NCI-H526 treated with DMSO at 0.1 percent for 48 hours (cell line): ENCODE results near the gene TPRN.

Experiments used
- DNase-seq: peaks from one replicate; lab custom pipeline; 2025; lab: John Stamatoyannopoulos, UW

TPRN gene

DNA sequence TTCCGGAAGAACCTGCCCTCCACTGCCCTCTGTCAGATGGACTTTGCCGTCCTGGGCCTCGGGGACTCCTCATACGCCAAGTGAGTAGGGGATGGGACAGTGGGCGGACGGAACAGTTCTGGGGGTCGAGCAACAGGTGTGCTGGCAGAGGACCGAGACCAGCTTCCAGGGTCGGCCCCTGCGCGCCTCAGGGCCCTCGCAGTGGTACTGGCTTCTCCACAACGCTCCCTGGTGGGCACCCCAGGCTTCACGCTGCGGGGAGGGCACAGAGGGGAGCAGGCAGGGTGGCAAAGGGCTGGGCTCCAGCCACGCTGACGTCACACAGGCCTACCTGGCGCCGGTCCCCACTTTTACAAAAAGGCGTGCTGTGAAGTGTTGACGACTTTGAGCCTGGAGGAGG, 12.0 kb upstream of the TPRN start:
- DNase-seq: no peak

DNA sequence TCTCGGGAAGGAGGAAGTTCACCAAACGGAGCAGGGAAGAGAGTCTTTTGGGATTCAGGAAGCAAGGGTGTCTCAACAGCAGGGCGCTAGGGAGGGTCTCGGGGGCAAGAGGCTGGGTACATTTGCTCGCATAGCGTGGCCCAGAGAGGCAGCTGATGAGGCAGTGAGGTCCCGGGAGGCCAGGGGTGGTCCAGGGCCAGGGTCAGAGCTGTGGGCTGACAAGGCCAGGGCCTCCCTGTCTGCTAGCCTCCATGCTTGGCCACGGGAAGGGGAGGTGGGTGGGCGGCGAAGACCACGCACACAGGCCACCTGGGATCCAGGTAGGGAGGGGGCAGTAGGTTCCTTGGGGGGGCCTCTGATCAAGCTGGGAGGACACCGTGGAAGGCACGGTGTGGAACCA, 11.0 kb upstream of the TPRN start:
- no peak for DNase-seq

DNA sequence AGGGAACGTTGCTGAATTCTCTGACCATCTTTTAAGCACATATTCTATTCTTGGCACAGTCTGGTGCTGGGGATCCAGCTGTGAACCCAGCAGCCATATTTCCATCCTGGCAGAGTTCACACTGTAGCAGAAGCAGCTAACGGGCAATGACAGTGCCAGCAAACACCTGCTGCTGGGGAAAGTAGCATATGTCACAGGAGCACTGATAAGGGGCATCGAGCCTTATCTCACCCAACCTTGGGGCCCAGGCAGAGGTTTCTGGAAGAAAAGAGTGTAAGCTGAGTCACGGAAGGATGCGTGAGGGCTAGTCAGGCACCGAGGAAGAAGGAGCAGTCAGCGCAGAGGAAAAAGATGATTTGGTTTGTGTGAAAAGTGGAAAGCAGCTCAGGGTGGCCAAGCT, 6.1 kb upstream of the TPRN start:
- DNase-seq: no peak

DNA sequence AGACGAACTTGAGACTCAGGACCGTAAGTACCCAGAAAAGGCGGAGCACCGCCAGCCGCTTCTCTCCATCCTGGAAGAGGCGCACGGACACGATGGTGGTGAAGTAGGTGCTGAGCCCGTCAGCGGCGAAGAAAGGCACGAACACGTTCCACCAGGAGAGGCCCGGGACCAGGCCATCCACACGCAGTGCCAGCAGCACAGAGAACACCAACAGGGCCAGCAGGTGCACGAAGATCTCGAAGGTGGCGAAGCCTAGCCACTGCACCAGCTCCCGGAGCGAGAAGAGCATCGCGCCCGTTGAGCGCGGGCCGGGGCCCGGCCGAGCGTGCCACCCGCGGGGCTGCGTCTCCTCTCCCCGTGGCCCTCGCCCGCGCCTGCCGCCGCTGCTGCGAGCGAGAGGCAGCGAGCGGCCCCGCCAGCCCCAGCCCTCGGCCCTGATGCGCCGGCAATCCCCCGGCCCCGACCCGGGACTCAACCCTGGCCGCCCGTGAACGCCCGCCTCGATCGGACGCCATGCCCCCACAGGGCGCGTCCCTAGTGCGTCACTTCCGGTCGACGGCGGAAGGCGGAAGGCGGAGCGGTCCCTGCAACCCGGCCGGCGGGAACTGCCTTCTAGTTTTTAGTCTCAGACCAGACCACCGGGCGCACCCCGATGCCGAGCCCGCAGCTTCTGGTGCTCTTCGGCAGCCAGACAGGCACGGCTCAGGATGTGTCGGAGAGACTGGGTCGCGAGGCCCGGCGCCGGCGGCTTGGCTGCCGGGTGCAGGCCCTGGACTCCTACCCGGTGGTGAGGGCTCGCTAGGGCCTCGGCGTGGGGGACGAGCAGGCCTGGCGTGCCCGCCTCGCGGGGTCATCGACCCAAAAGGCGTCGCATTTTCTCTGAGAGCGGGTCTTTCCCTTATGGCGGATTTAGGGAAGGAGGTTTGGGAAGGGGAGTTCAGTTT, 4.9 kb upstream of the TPRN start, which contains the start of the genes NDOR1 and TMEM203:
NDOR1 (plus strand) TSS at position 575 of the 944 bp plus-strand sequence; CDS start at position 653, 78 bp downstream.
TMEM203 (minus strand) TSS at position 523 of the 944 bp plus-strand sequence; CDS start at position 289, 234 bp downstream.
- DNase-seq: peak; percentile 13

DNA sequence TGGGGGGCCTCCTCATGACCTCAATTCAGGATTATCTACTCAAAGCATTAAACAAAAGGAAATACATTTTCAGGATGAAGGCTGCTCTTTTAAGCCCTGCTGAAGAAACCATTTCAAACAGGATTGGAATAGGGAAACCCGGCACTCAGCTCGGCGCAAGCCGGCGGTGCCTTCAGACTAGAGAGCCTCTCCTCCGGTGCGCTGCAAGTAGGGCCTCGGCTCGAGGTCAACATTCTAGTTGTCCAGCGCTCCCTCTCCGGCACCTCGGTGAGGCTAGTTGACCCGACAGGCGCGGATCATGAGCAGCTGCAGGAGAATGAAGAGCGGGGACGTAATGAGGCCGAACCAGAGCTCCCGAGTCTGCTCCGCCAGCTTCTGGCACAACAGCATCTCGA, 4.2 kb upstream of the TPRN start:
- no peak for DNase-seq

DNA sequence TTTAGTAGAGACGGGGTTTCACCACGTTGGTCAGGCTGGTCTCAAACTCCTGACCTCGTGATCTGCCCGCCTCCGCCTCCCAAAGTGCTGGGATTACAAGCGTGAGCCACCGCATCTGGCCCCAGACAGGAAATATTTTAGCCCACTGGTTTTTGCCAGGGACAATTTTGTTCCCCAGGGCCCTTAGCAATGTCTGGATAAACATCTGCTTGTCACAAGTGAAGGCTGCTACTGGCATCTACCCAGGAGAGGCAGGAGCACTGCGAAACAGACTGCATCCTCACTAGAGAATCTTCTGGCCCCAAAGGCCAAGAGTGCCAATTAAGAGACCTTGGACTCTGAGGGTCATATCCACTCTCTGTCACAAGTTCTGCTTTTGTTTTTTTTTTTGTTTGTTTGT, 2.4 kb upstream of the TPRN start:
- DNase-seq: no peak

DNA sequence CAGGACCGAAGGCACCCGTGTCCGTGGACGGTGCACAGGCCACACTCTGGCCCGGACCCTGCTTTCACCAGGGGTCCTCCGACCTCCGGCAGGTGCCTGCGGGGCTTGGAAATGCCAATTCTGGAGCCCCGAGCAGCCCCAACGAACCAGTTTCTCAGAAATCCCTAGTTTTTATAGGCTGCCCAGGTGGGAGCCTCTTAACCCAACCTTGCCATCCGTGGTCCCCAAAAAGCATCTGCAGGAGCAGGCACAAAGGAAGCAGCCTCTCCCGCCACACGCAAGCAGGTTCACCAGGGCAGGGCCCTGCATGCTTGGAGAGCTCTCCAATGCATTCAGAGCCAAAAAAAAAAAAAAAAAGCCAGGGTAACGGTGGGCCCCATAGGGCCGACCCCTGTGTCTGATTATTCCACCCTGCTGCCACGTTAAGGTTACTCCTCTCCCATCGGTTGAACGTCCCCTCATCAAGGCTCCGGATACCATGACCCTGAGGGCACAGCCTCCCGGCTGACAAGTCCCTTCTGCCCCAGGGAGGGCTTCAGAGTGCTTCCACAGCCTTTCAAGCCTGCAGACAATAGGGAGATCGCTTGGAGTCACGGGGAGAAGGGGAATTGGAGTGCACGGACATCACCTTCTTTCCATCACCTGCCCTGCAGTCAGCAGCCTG, 796 bp upstream of the TPRN start:
- DNase-seq: no peak

DNA sequence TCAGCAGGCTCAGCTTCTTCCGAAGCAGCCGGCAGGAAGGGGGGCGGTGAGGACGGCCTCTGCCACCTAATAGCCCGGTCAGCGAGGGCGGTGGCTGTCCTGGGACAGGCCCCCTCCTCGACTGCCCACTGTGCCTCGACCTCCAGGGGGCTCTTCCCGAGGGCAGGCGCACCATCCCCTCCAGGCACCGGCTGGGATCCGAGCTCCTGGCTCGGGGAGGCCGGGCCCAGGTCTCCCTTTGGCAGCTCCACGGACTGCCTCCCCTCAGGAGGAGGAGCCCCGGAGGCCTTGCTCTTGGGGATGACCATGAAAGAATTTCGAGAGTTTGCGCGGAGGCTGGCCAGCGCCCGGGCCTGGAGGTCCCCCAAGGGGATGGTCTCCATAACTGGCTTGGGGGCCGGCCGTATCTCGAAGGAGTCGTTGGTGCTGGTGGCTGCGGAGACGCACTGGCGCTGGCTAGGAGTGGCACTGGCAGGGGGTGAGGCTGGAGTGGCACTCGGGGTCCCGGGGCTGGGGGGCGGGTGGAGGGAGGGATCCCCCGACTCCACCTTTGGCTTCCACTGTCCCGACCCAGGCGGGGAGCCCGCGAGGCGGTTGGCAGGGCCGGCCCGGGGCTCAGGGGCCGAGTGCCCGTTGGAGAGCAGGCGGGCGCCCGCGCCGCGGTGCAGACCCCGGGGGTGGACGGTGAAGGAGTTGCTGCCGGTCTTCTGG, 975 bp downstream of the TPRN start:
- no peak for DNase-seq

DNA sequence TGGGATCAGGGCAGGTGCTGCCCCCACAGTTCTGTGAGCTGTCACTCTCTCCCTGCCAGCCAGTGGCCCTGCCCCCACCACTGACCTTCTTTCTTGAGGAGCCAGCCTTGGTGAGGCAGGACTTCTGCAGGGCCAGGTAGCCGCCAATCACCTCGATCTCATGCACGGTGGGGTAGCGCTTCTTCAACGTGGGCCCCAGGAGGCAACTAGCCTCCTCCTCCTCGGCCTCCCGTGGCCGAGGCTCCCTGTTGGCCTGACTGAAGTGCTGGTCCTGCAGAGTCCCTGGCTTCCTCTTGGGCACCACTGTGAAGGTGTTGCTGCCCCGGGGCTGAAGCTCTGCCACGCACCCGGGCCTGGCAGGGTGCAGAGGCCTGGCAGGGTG, 1.6 kb downstream of the TPRN start:
- DNase-seq: no peak

DNA sequence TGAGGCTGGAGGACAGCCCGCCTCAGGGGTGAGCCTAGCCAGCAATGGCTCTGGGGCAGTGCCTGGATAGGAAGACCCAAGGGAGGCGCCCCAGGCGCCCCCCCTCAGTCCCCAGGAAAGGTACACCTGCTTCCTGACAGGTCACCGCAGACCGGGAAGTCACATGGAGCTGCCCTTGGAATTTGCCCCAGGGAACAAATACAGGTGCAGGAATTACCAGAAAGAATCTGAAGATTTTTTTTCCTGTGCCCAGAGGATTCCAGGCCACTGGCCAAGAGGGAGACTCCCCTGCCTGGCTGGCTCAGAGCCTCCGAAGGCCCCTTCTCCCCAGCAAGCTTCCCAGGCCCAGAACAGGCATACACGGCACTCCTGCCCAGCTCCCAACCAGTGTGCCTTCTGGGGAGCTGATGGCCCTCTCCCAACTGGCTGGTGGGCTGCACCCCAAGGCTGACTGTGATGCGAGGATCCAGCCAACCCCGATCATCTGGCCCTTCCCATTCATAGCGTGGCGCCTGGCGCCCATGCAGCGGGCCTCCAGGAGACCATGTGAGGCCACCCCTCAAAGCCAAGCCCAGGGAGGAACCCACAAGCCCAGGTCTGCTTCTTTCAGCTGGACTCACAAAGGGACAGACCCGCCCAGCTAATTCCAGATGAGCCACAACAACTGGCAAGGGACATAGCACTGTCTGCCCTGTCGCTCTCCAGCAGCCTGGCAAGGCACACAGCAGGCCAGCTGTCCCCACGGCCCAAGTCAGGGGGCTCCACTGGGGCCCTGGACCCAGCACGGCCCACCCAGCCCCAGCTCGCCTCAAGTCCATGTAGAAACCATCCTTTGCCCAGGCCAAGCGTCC, 2.3 kb downstream of the TPRN start:
- no peak for DNase-seq

DNA sequence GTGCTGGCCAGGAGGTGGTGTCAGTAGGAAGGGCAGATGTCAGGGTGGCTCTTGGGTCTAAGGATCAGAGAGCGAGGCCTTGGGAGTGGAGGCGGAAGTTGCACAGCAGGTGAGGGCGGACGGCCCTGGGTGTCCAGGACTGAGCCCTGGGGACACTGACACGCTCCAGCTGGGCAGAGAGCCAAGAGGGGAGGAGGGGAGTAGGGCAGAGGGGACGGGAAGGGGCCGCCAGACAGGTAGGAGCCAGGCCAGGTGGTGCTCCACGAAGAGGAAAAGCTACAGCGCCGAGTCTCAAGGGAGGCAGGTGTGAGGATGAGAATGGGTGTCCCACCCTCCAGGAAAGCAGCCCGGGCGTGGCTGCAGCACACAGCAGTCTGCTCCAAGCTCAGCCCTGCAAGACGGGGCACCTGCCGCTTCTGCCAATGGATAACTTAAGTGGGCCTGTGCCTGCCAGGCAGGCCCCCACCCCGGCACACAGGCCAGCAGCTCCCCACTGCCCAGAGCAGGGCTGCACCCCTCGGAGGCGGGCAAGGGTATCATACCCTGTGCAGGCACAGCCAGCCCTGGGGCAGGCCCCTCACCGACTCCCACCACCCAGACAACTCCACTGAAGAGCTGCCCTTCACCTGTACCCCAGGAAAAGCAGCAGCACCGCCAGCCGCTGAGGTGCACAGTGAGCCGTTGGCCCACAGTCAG, 4.9 kb downstream of the TPRN start:
- DNase-seq: peak; percentile 84

DNA sequence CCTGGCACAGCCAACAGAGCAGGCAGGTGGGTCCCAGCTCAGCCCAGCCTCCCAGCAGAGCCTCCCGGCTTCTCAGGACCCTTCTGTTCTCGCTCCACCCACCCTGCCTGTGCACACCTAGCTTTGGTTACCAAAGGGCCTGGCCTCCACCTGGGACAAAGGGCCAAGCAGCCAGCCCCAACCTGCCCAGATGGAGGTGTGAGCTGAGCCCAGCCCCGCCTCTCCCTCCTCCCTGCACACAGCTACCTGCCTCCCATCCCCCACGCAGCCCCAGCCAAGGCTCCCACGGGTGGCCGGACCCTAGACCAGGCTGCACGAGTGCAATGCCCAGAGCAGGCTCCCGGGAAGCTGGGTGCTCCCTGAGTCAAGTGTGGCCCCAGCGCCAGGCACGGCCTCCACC, 5.6 kb downstream of the TPRN start:
- no peak for DNase-seq

DNA sequence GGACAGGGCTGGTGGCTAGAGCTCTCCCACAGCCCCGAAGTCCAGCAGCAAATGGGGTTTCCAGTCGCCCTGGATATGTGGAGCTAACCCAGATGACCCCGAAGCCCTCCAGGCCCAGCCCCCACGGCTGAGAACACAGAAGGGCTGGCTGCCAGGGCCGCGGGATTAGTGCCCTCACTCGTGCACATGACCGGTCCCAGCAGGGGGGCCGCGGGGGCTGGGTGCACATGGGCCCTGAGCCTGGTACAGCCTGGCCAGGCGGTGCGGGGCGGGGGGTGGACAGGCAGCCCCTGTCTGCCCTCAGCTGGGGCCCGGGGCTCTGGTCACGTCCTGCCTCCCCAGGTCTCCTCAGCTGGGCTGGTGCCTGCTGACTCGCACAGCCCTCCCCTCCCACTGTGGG, 6.2 kb downstream of the TPRN start:
- DNase-seq: no peak

DNA sequence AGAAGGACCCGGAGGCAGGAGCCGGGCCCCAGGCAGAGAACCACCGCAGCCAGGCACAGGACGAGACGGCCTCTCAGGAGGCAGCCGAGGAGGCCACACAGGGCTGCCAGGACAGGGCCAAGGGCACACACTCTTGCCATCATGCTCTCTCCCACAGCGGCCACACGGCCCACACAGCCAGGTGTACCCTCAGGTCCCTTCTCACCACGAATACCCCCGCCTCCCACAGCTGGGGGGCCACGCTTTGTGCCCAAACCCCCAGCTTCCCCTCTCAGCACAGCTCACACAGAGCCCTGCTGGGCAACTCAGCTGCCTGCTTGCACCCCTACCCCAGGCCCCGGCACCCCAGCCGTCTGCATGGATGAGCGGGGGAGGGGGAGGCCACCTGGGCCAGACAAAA, 6.8 kb downstream of the TPRN start:
- DNase-seq: no peak

DNA sequence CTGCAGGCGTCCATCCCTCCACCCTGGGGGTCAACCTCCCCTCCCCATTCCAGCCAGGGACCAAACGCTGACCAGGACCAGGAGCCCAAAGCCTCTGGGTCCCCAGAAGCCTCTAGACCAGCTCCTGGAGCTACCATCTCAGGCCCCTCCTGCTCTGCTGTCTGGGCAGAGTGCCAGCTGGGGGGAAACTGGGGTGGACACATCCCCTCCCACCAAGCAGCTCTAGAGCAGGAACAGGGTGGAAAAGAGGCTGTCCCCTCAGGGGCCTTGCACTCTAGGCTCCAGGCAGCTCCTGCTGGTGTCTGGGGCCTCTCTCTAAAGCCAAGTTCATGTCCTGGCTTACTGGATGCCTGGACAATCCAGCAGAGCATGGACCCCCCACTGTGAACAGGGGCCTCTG, 7.7 kb downstream of the TPRN start:
- DNase-seq: no peak

DNA sequence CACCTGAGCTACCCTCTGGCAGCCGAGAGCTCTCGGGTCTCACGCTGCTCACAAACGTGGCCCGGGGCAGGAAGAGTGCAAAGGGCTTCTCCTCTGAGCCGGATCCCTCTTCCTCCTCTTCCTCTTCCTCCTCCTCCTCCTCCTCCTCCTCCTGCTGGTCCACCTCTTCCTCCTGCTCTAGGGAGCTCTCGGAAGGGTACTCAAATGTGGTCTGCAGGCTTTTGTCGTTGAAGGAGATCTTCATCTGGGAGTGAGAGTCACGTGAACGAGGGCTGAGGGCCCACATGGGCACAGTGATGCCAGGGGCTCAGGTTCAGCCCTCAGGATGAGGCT, 8.1 kb downstream of the TPRN start:
- DNase-seq: no peak

DNA sequence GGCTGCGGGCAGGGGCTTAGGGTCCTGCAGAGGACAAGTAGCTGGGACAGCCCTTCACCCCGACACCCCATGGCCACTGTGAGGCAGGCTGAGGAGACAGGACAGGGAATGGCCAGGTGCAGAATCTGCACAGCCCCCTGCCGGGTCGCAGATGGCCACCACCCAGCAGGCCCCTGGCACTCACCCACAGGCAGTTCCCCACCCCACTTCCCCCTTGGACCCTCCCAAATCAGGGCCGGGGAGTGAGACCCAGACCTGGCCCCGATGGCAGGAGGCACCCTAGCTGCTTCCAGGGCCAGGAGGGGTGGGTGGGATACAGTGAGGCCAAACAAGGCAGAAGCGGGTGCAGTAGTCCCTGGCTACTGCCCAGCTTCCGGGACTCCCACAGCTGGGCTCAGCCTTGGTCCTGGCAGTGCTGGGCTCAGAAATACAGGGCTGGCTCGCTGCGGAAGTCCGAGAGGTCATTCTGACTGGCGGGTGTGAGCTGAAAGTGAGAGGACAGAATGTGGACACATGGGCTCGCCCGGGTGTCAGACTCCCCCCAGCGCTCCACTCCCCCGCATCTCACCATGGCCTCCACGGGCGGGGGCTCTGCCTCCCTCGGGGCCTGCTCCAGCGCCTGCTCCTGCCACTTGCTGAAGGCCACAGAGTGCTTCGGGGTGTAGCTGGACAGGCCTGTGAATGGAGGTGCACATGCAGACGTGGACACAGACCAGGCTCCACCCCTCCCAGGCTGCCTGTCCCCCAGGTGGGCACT, 8.7 kb downstream of the TPRN start:
- DNase-seq: no peak

DNA sequence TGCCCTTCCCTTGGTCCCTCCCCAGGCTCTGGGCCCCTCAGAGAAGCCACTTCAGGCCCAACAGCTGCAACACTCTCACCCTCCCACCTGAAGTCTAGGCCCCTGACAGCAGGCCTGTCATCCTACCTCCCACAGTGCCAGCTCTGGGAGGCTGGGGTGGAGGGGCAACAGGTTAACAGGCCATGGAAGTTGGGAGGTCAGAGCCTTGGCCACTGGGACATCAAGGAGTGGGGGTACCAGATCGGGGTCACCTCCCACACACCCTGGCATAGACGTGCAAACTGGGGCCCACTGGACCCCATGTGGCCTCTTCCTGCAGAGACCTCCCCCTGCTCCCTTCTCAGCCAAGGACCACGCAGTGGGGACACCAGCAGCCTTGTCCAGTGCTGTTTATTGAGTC, 9.3 kb downstream of the TPRN start:
- DNase-seq: no peak

DNA sequence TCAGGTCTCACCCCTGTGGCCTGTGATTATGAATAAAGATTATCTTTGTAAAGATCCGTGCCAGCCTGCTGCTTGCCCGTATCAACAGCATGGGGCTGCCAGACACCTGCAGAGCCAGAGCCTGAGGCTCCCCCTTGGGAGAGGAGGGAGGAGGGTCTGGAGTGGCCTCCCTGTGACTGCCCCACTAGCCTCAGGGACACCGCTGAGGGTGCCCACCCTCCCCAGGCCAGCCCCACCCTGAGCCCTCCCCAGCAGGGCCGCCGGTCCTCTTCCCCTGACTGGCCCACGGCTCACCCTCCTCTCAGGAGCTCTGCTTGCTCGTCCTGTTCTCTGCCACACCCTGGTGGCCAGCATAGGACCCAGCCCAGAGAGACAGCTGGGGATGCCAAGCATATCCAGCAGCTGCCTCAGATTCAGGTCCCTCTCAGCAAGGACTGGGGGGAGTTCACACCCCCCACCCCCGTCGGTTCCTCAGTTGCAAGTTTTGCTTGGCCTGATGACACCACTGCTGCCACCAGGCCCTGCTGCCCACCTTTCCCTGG, 10.2 kb downstream of the TPRN start:
- no peak for DNase-seq
